Spleen (tissue), 7 donors: Measurements from ENCODE around the gene NFIA.

Experiments
- CTCF ChIP-seq, 11 experiments: fragments of 200-600 bp in 7 of 11; fragments of 450-650 bp in 4 of 11; sonication (generic) in 4 of 11; IDR thresholded peaks in 8 of 11; conservative IDR thresholded peaks in 3 of 11; 1 replicate in 7 of 11; 2 replicates in 4 of 11; pipeline versions ENCODE4 v1.4.0 to v1.8.0; 2016 to 2021; ENCODE audit warnings: antibody characterized with exemption in 11 of 11, inconsistent platforms in 4 of 11, mild to moderate bottlenecking in 1 of 11
- POLR2A ChIP-seq, 3 donors: fragments of 450-650 bp; IDR thresholded peaks; one replicate each; pipeline ENCODE4 v1.5.1; 2017; ENCODE audit warnings: antibody characterized with exemption in 3 of 3, mild to moderate bottlenecking in 1 of 3
- donor health status: DM: no; HTN: no; CAD: no; lungs with moderate emphysema.
- donor health status: DM: no; HTN: no; CAD: no.
- donor health status: DM: no; HTN: no; CAD: no.

GRCh38 chr1:61477301-61477700, 394.9 kb downstream of the NFIA start:
- TF ChIP-seq CTCF (IDR thresholded peaks at IDR 0.05 in 8 of 11, conservative IDR thresholded peaks at IDR 0.05 in 3 of 11): no peak
- no peak for TF ChIP-seq POLR2A (IDR thresholded peaks at IDR 0.05)
